Thoracic aorta (tissue), 2 donors: ENCODE results near the gene ATF7. TPM values are rescaled to one million over a fixed set of nuclear protein-coding genes. Genes with fewer than 3 reads are reported as not detected.
A peak's percentile ranks its signal among the peaks of the same experiment; 100 is the strongest.

Source experiments
- ATAC-seq: fragments of 150-250 bp; one replicate; pipeline ENCODE4 v1.8.0; 2017; ENCODE audit warnings: low read depth; ENCODE audit not compliant: insufficient number of reproducible peaks, low FRiP score
- DNase-seq: peaks from one replicate; pipeline ENCODE4 v3.0.0-alpha.2; 2020; ENCODE audit warnings: low spot score
- H3K27ac ChIP-seq, 2 donors: fragments of 200-600 bp; sonication (generic); 1 replicate in 1 of 2; 2 replicates in 1 of 2; pipeline ENCODE4 v1.5.1; 2016; ENCODE audit warnings: mild to moderate bottlenecking in 2 of 2, moderate library complexity in 2 of 2
- H3K27me3 ChIP-seq: fragments of 200-600 bp; sonication (generic); replicated peaks from 2 replicates; pipeline ENCODE4 v1.6.0; 2016; ENCODE audit warnings: mild to moderate bottlenecking; ENCODE audit not compliant: insufficient read depth
- H3K36me3 ChIP-seq: fragments of 200-600 bp; sonication (generic); one replicate; pipeline ENCODE4 v1.5.1; 2016
- H3K4me1 ChIP-seq, 2 donors: fragments of 200-600 bp; sonication (generic); 1 replicate in 1 of 2; 2 replicates in 1 of 2; pipeline versions ENCODE4 v1.5.1 to v1.6.0; 2016; ENCODE audit warnings: low read depth in 2 of 2, mild to moderate bottlenecking in 1 of 2; ENCODE audit not compliant: control insufficient read depth in 1 of 2
- H3K4me3 ChIP-seq: fragments of 200-600 bp; sonication (generic); 2 replicates; pipeline ENCODE4 v1.5.1; 2016; ENCODE audit warnings: mild to moderate bottlenecking
- H3K9me3 ChIP-seq: fragments of 200-600 bp; sonication (generic); 2 replicates; pipeline ENCODE4 v1.5.1; 2016
- CTCF ChIP-seq: fragments of 200-600 bp; sonication (generic); IDR thresholded peaks from one replicate; pipeline ENCODE4 v1.5.1; 2019; ENCODE audit warnings: antibody characterized with exemption
- total RNA-seq, 2 donors: library from RNA; depleted of rRNA; stranded (reverse); fragments of >200 nt; gene quantifications; one replicate each; pipeline versions ENCODE4 v1.1.0 to v1.2.3, GENCODE V29; 2016

Gene ATF7
- total RNA-seq, 2 donors from 2014 or later, result 24.4 to 82.1 TPM

DNA sequence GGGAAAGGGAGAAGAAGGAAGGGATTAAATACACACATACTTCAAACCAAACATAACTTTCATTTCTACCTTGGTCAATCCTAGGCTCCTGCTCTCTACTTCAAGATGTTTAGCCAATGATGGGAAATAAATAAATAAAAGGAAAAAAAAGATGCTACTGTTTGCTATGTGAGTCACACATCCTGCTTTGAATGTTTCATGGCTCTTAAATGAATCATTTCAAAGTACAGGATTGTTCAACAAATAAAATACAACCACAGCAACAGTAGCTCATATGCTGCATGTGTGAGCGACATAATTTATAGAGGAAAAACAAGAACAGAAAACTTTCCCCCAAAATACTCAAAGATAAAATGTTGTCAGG, 64.6 kb downstream of the ATF7 start:
- DNase-seq (no peak), ATAC-seq (peak; percentile 41)
- no peak for TF ChIP-seq CTCF
- no peaks in the 10 kb centered on the region for H3K36me3 ChIP-seq
- peaks cover 51 to 88% of the 10 kb centered on the region in 2 donors for H3K4me1 ChIP-seq
- H3K4me3 ChIP-seq, result no peak overlapping the region
- no peaks in the 10 kb centered on the region for H3K9me3 ChIP-seq
- no peaks in the 10 kb centered on the region for H3K27me3 ChIP-seq
- peak overlapping the region; percentile 78 to 81 for H3K27ac ChIP-seq

DNA sequence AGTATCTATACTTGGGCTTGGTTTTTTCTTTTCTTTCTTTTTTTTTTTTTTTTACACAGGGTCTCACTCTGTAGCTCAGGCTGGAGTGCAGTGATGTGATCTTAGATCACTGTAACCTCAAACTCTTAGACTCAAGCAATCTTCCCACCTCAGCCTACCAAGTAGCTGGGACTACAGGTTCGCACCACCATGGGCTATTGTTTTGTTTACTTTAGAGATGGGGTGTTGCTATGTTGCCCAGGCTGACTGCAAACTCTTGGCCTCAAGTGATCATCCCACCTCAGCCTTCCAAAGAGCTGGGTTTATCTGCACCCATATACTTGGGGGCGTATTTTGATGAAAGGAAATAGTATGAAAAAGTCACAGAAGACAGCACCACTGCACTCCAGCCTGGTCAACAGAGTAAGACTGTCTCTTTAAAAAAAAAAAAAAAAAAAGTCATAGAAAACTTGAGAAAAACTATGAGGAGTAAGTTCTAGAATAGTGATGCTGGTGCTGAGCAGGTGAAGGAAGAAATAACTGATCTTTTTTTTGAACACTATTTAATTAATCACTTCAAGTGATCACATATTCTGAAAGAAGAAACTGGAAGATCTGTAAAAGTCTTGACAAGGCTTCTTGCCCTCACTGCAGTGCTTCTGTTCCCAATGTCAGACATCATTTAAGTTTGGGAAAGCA, 65.1 kb downstream of the ATF7 start:
- peak overlapping the region; percentile 78 to 81 for H3K27ac ChIP-seq
- H3K4me3 ChIP-seq, result peak overlapping the region; percentile 7
- no peak for ATAC-seq
- H3K4me1 ChIP-seq, result peaks cover 47 to 87% of the 10 kb centered on the region in 2 donors
- no peak for TF ChIP-seq CTCF
- H3K27me3 ChIP-seq, result no peaks in the 10 kb centered on the region
- DNase-seq, result no peak
- H3K36me3 ChIP-seq, result no peaks in the 10 kb centered on the region
- H3K9me3 ChIP-seq, result no peaks in the 10 kb centered on the region

GRCh38 chr12:53560351-53560750, 65.8 kb downstream of the ATF7 start:
- Histone ChIP-seq H3K36me3 (no peaks in the 10 kb centered on the region), H3K4me1 (peaks cover 43 to 82% of the 10 kb centered on the region in 2 donors), H3K4me3 (peak overlapping the region; percentile 7), H3K27ac (peak overlapping the region; percentile 78 to 81), H3K27me3 (no peaks in the 10 kb centered on the region), H3K9me3 (no peaks in the 10 kb centered on the region)
- no peak for TF ChIP-seq CTCF
- ATAC-seq (no peak), DNase-seq (no peak)

DNA sequence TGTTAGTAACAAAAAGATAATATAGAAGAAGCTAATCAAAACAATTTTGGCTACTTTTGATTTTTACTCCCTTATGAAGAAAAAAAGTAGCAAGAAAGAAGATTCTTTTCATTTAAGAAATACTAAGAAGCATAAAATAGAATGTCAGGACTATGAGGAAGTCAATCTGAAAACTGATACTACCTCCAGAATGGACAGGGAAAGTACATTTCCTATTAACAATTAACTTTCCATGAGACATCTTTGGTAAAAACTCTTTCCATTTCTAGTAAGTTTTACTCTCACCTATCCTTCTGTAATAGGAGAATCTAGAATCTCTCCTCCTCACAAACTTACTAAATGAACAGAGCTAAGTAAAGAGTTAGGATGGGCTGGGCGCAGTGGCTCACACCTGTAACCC, 67.6 kb downstream of the ATF7 start:
- H3K27me3 ChIP-seq, result no peaks in the 10 kb centered on the region
- peaks cover 28 to 66% of the 10 kb centered on the region in 2 donors for H3K4me1 ChIP-seq
- no peaks in the 10 kb centered on the region for H3K36me3 ChIP-seq
- DNase-seq, result no peak
- no peak for ATAC-seq
- no peak for TF ChIP-seq CTCF
- H3K27ac ChIP-seq, result peak overlapping the region; percentile 36 to 61
- H3K4me3 ChIP-seq, result no peak overlapping the region
- H3K9me3 ChIP-seq, result no peaks in the 10 kb centered on the region

GRCh38 chr12:53552361-53553327, 73.5 kb downstream of the ATF7 start:
- Histone ChIP-seq H3K4me3 (no peak overlapping the region), H3K27me3 (no peaks in the 10 kb centered on the region), H3K9me3 (no peaks in the 10 kb centered on the region), H3K36me3 (peaks cover 27% of the 10 kb centered on the region), H3K4me1 (peaks cover 0 to 9% of the 10 kb centered on the region in 2 donors), H3K27ac (no peak overlapping the region)
- no peak for DNase-seq
- TF ChIP-seq CTCF, result no peak
- no peak for ATAC-seq
